Panc1 (cell line): Measurements from ENCODE around the gene MED8. TPM values are rescaled to one million over a fixed set of nuclear protein-coding genes. Genes with fewer than 3 reads are reported as not detected.

ENCODE experiments used
- ATAC-seq: fragments of 200-7000 bp; cut with Tn5 transposase; 2 replicates; pipeline ENCODE4 v1.9.1; 2020; ENCODE audit warnings: mild to moderate bottlenecking, moderate library complexity
- BruUV-seq: library from RNA; stranded (reverse); fragments of 400-500 nt; replicated peaks from 2 replicates; lab custom pipeline; 2021; lab: Mats Ljungman, UMichigan
- CTCF ChIA-PET: fragments of 300-600 bp; sonication (Branson Sonifier 250); formaldehyde crosslinking; loops from one replicate; lab custom pipeline; 2022; ENCODE audit warnings: antibody characterized with exemption; lab: Charles Lee
- POLR2A ChIA-PET: fragments of 300-600 bp; sonication (Branson Sonifier 250); formaldehyde crosslinking; loops from one replicate; lab custom pipeline; 2022; ENCODE audit warnings: antibody characterized with exemption; lab: Charles Lee
- DNase-seq: peaks from one replicate; pipeline ENCODE4 v3.0.0-alpha.2; 2010; ENCODE audit warnings: low read depth, low spot score
- H3K27ac ChIP-seq: 2 replicates; pipeline ENCODE4 v1.5.1; 2011; ENCODE audit warnings: mild to moderate bottlenecking, low read length, inconsistent platforms
- H3K27me3 ChIP-seq: fragments of 200-500 bp; sonication (Bioruptor generic); 2 replicates; pipeline ENCODE4 v1.6.0; 2014; ENCODE audit warnings: low read length, inconsistent platforms; ENCODE audit not compliant: control insufficient read depth, insufficient read depth
- H3K36me3 ChIP-seq: fragments of 200-500 bp; sonication (Bioruptor generic); 2 replicates; pipeline ENCODE4 v1.5.1; 2014; ENCODE audit warnings: inconsistent platforms, mild to moderate bottlenecking, low read length, moderate library complexity; ENCODE audit not compliant: control insufficient read depth, insufficient read depth
- H3K4me1 ChIP-seq: 2 replicates; pipeline ENCODE4 v1.5.1; 2011; ENCODE audit warnings: inconsistent platforms, mild to moderate bottlenecking, low read length, moderate library complexity; ENCODE audit not compliant: control insufficient read depth, insufficient read depth
- H3K4me3 ChIP-seq, 2 experiments: 2 replicates each; pipeline ENCODE4 v1.5.1; 2011 to 2012; ENCODE audit warnings: low read depth in 2 of 2, low read length in 2 of 2, mild to moderate bottlenecking in 2 of 2, inconsistent platforms in 1 of 2, moderate library complexity in 1 of 2
- H3K9me3 ChIP-seq: fragments of 200-500 bp; sonication (Bioruptor generic); 2 replicates; pipeline ENCODE4 v1.5.1; 2014; ENCODE audit warnings: low read depth, mild to moderate bottlenecking, inconsistent platforms, low read length, moderate library complexity; ENCODE audit not compliant: control insufficient read depth, insufficient read depth
- POLR2AphosphoS5 ChIP-seq: IDR thresholded peaks from 2 replicates; pipeline ENCODE4 v1.6.1; 2012; ENCODE audit warnings: mild to moderate bottlenecking, low read depth, low read length, moderate library complexity
- SIN3A ChIP-seq: IDR thresholded peaks from 2 replicates; pipeline ENCODE4 v1.6.1; 2012; ENCODE audit warnings: low read depth, mild to moderate bottlenecking, low read length, moderate library complexity, borderline replicate concordance; ENCODE audit not compliant: insufficient read depth
- TCF7L2 ChIP-seq: IDR thresholded peaks from 2 replicates; pipeline ENCODE4 v1.6.1; 2011; ENCODE audit warnings: mild to moderate bottlenecking, low read depth, low read length, inconsistent platforms
- in situ Hi-C: cut with HindIII; loops from 2 replicates; pipeline ENCODE4 v1.10.0; 2016; ENCODE audit warnings: low sequenced_read_pairs, low pct_unique_long_range_greater_than_20kb
- intact Hi-C: fragments of 100-400 bp; cut with micrococcal nuclease; formaldehyde crosslinking; loops from one replicate; pipeline ENCODE4 v1.10.0; 2022; ENCODE audit not compliant: unreplicated experiment
- total RNA-seq: library from RNA; stranded (reverse); gene quantifications from one replicate; pipeline ENCODE4 v1.2.1, GENCODE V29; 2021; ENCODE audit not compliant: unreplicated experiment
- TF ChIP-seq, protein P1 (sequence below): fragments of 450-650 bp; IDR thresholded peaks from 2 replicates; pipeline ENCODE4 v1.5.1; 2017; ENCODE audit warnings: mild to moderate bottlenecking
- TF ChIP-seq, protein P2 (sequence below), 2 experiments: IDR thresholded peaks; 2 replicates each; pipeline ENCODE4 v1.6.1; 2011 to 2012; ENCODE audit warnings: low read depth in 2 of 2, control low read depth in 1 of 2, low read length in 1 of 2, mild to moderate bottlenecking in 1 of 2, moderate library complexity in 1 of 2; ENCODE audit not compliant: insufficient read depth in 1 of 2

MED8 gene
- total RNA-seq, 1 experiment from 2014 or later: 50.8 TPM

DNA sequence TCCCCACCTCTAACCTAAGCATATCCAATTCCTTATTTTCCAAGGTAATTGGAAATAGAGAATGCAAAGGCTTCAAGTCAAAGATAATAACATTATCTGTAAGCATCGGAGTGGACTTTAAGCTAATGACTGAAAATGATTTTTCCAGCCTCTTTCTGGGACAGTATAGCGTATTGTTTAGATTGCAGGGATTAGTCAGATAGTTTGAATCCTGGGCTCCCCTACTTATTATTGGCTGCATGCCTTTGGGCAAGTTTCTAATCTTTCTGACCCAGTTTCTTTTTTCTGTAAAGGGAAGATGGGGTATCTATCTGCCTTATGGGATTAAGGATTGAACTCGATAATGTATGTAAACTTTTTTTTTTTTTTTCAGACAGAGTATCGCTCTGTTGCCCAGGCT is 32.3 kb downstream of the MED8 start:
- intact Hi-C loops (loop anchor here (5.0 kb wide), 1 partner anchor 120 kb away; no protein-coding TSS in a partner anchor), in situ Hi-C loops (no loop called here)
- H3K4me3 ChIP-seq: no peak overlapping the region
- no peak for TF ChIP-seq SIN3A
- no peak for TF ChIP-seq TCF7L2
- TF ChIP-seq, protein P1, sequence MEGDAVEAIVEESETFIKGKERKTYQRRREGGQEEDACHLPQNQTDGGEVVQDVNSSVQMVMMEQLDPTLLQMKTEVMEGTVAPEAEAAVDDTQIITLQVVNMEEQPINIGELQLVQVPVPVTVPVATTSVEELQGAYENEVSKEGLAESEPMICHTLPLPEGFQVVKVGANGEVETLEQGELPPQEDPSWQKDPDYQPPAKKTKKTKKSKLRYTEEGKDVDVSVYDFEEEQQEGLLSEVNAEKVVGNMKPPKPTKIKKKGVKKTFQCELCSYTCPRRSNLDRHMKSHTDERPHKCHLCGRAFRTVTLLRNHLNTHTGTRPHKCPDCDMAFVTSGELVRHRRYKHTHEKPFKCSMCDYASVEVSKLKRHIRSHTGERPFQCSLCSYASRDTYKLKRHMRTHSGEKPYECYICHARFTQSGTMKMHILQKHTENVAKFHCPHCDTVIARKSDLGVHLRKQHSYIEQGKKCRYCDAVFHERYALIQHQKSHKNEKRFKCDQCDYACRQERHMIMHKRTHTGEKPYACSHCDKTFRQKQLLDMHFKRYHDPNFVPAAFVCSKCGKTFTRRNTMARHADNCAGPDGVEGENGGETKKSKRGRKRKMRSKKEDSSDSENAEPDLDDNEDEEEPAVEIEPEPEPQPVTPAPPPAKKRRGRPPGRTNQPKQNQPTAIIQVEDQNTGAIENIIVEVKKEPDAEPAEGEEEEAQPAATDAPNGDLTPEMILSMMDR: no peak
- TF ChIP-seq POLR2AphosphoS5: no peak
- TF ChIP-seq, protein P2, sequence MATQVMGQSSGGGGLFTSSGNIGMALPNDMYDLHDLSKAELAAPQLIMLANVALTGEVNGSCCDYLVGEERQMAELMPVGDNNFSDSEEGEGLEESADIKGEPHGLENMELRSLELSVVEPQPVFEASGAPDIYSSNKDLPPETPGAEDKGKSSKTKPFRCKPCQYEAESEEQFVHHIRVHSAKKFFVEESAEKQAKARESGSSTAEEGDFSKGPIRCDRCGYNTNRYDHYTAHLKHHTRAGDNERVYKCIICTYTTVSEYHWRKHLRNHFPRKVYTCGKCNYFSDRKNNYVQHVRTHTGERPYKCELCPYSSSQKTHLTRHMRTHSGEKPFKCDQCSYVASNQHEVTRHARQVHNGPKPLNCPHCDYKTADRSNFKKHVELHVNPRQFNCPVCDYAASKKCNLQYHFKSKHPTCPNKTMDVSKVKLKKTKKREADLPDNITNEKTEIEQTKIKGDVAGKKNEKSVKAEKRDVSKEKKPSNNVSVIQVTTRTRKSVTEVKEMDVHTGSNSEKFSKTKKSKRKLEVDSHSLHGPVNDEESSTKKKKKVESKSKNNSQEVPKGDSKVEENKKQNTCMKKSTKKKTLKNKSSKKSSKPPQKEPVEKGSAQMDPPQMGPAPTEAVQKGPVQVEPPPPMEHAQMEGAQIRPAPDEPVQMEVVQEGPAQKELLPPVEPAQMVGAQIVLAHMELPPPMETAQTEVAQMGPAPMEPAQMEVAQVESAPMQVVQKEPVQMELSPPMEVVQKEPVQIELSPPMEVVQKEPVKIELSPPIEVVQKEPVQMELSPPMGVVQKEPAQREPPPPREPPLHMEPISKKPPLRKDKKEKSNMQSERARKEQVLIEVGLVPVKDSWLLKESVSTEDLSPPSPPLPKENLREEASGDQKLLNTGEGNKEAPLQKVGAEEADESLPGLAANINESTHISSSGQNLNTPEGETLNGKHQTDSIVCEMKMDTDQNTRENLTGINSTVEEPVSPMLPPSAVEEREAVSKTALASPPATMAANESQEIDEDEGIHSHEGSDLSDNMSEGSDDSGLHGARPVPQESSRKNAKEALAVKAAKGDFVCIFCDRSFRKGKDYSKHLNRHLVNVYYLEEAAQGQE (IDR thresholded peaks at IDR 0.05; ENCODE audit: insufficient read depth in 1 of 2, low read depth in 2 of 2, low read length in 1 of 2): no peak
- no peaks in the 10 kb centered on the region for H3K27me3 ChIP-seq
- H3K36me3 ChIP-seq: peaks cover 12% of the 10 kb centered on the region
- ATAC-seq: no peak
- H3K9me3 ChIP-seq: no peaks in the 10 kb centered on the region
- no peak overlapping the region; the same call in 1 of the 2 replicates for H3K27ac ChIP-seq
- BruUV-seq: no TSS peak
- POLR2A ChIA-PET: no interaction called here
- H3K4me1 ChIP-seq: peaks cover 26% of the 10 kb centered on the region
- no peak for DNase-seq
- CTCF ChIA-PET: interaction anchor here (0.7 kb wide), 1 partner anchor 59 kb away, joined by 6 read pairs; no protein-coding TSS in a partner anchor

DNA sequence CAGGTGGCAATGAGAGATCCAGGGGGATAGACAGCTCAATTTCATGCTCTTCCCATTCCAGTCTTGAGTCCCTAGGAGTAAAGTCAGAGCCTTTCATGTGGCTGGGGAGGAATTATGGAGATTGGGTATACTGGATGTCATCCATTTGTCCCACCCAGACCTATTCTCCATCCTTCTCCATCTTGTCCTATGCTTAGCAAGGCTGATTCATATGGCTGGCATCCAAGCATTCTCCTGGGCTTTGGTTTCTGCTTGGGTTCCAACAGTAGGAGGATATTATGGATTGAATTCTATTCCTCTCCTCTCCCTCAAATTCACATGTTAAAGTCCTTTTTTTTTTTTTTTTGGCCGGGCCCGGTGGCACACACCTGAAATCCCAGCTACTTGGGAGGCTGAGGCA is 34.7 kb downstream of the MED8 start:
- no peak for DNase-seq
- intact Hi-C loops: loop anchor here (5.0 kb wide), 1 partner anchor 118 kb away; no protein-coding TSS in a partner anchor
- in situ Hi-C loops: no loop called here

More for the DNA sequence above, 34.7 kb downstream of the MED8 start:
- no peak for ATAC-seq
- Histone ChIP-seq H3K36me3 (peaks cover 3% of the 10 kb centered on the region; the same call in 1 of the 2 replicates), H3K9me3 (no peaks in the 10 kb centered on the region), H3K27ac (no peak overlapping the region), H3K27me3 (no peaks in the 10 kb centered on the region), H3K4me1 (peaks cover 10% of the 10 kb centered on the region), H3K4me3 (no peak overlapping the region)
- POLR2A ChIA-PET: no interaction called here
- TF ChIP-seq, protein P1: no peak
- TF ChIP-seq SIN3A (no peak), POLR2AphosphoS5 (no peak), TCF7L2 (no peak)
- TF ChIP-seq, protein P2 (IDR thresholded peaks at IDR 0.05; ENCODE audit: insufficient read depth in 1 of 2, low read depth in 2 of 2, low read length in 1 of 2): no peak
- CTCF ChIA-PET: no interaction called here
- BruUV-seq: no TSS peak
